ENCODE results near the gene FGGY. TPM values are rescaled to one million over a fixed set of nuclear protein-coding genes. Genes with fewer than 3 reads are reported as not detected.

The FGGY gene
- total RNA-seq, 2 donors from 2014 or later: 14.1 to 14.8 TPM

DNA sequence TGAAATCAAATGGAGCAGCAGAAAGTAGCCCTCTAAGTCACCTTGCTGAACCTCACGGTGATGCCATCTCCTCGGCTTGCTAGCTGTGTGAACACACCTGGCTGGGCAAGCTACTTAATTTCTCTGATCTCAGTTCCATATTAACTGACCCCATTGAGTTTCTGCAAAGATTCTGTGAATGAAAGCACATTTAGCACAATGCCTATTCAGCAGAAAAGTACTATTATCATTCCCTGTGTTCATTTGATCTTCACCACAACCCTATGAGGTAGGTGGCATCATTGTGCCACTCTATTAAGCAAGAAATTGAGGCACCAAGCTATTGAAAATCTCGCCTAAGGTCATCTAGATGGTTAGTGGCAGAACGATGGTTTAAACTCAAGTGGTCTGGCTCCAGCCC lies 387.8 kb downstream of the FGGY start:
- Mint-ChIP-seq H3K4me1 (peaks cover 3% of the 10 kb centered on the region), H3K4me3 (no peak overlapping the region), H3K27me3 (ENCODE audit: insufficient read depth) (no peaks in the 10 kb centered on the region), H3K36me3 (ENCODE audit: low read depth) (no peaks in the 10 kb centered on the region), H3K27ac (no peak overlapping the region), H3K9me3 (no peaks in the 10 kb centered on the region)
- Histone ChIP-seq H3K27ac (ENCODE audit: low read depth, low read length) (no peak overlapping the region), H3K36me3 (ENCODE audit: control insufficient read depth, insufficient read depth, low read length) (no peaks in the 10 kb centered on the region), H3K27me3 (ENCODE audit: control insufficient read depth, insufficient read depth, low read length, poor library complexity, severe bottlenecking) (no peaks in the 10 kb centered on the region), H3K4me1 (ENCODE audit: control insufficient read depth, insufficient read depth, low read length) (no peaks in the 10 kb centered on the region), H3K9ac (ENCODE audit: extremely low read depth, low read length, poor library complexity, severe bottlenecking) (no peak overlapping the region), H3K4me3 (ENCODE audit: low read length) (no peak overlapping the region), H3K9me3 (ENCODE audit: control insufficient read depth, low read length) (no peaks in the 10 kb centered on the region)
- no peak for DNase-seq
- 86 to 96% methylated on average over 4 of the region's 4 CpGs for WGBS, 2 experiments (ENCODE audit: insufficient coverage in 1 of 2, insufficient read length in 1 of 2)
- TF ChIP-seq, protein P1, sequence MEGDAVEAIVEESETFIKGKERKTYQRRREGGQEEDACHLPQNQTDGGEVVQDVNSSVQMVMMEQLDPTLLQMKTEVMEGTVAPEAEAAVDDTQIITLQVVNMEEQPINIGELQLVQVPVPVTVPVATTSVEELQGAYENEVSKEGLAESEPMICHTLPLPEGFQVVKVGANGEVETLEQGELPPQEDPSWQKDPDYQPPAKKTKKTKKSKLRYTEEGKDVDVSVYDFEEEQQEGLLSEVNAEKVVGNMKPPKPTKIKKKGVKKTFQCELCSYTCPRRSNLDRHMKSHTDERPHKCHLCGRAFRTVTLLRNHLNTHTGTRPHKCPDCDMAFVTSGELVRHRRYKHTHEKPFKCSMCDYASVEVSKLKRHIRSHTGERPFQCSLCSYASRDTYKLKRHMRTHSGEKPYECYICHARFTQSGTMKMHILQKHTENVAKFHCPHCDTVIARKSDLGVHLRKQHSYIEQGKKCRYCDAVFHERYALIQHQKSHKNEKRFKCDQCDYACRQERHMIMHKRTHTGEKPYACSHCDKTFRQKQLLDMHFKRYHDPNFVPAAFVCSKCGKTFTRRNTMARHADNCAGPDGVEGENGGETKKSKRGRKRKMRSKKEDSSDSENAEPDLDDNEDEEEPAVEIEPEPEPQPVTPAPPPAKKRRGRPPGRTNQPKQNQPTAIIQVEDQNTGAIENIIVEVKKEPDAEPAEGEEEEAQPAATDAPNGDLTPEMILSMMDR (conservative IDR thresholded peaks at IDR 0.05): no peak

GRCh38 chr1:59685101-59685500 lies 388.2 kb downstream of the FGGY start:
- H3K27ac Mint-ChIP-seq: no peak overlapping the region
- WGBS, 2 experiments (ENCODE audit: insufficient coverage in 1 of 2, insufficient read length in 1 of 2): 95 to 100% methylated on average over 1 to 3 of the region's 3 CpGs

DNA sequence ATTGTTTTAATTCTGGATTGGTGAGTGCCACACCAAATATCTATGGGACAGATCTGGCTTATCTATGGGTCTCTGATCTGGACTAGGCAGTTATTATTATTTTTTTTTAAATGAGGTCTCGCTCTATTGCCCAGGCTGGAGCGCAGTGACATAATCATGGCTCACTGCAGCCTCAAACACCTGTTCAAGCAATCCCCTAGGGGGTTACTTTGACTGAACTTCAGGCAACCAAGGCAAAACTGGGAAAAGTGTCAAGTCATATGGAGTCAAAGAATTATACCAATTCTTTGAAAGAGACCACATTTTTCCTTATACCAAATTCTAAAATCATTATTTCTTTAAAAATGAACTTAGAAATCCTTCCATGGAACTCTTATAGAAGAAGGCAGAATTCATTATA lies 388.8 kb downstream of the FGGY start:
- no peaks in the 10 kb centered on the region for H3K9me3 ChIP-seq (ENCODE audit: control insufficient read depth, low read length)
- Mint-ChIP-seq H3K27me3 (ENCODE audit: insufficient read depth) (no peaks in the 10 kb centered on the region), H3K36me3 (ENCODE audit: low read depth) (no peaks in the 10 kb centered on the region), H3K4me1 (peaks cover 3% of the 10 kb centered on the region), H3K27ac (no peak overlapping the region), H3K4me3 (no peak overlapping the region), H3K9me3 (no peaks in the 10 kb centered on the region)
- TF ChIP-seq, protein P1 (conservative IDR thresholded peaks at IDR 0.05): no peak
- WGBS, 2 experiments (ENCODE audit: insufficient coverage in 1 of 2, insufficient read length in 1 of 2): 91% methylated on average over 2 of the region's 2 CpGs; no CpG with 5 or more reads in 1 of the 2 experiments
- H3K27ac ChIP-seq (ENCODE audit: low read depth, low read length): no peak overlapping the region
- H3K4me3 ChIP-seq (ENCODE audit: low read length): no peak overlapping the region
- peaks cover 4% of the 10 kb centered on the region for H3K4me1 ChIP-seq (ENCODE audit: control insufficient read depth, insufficient read depth, low read length)
- no peaks in the 10 kb centered on the region for H3K36me3 ChIP-seq (ENCODE audit: control insufficient read depth, insufficient read depth, low read length)
- no peak for DNase-seq
- H3K9ac ChIP-seq (ENCODE audit: extremely low read depth, low read length, poor library complexity, severe bottlenecking): no peak overlapping the region
- no peaks in the 10 kb centered on the region for H3K27me3 ChIP-seq (ENCODE audit: control insufficient read depth, insufficient read depth, low read length, poor library complexity, severe bottlenecking)

More at GRCh38 chr1:59685101-59685500, 388.2 kb downstream of the FGGY start:
- Mint-ChIP-seq H3K27me3 (ENCODE audit: insufficient read depth) (no peaks in the 10 kb centered on the region), H3K9me3 (no peaks in the 10 kb centered on the region), H3K4me3 (no peak overlapping the region), H3K4me1 (peaks cover 3% of the 10 kb centered on the region), H3K36me3 (ENCODE audit: low read depth) (no peaks in the 10 kb centered on the region)
- Histone ChIP-seq H3K27me3 (ENCODE audit: control insufficient read depth, insufficient read depth, low read length, poor library complexity, severe bottlenecking) (no peaks in the 10 kb centered on the region), H3K36me3 (ENCODE audit: control insufficient read depth, insufficient read depth, low read length) (no peaks in the 10 kb centered on the region), H3K4me3 (ENCODE audit: low read length) (no peak overlapping the region), H3K9ac (ENCODE audit: extremely low read depth, low read length, poor library complexity, severe bottlenecking) (no peak overlapping the region), H3K27ac (ENCODE audit: low read depth, low read length) (no peak overlapping the region), H3K4me1 (ENCODE audit: control insufficient read depth, insufficient read depth, low read length) (no peaks in the 10 kb centered on the region), H3K9me3 (ENCODE audit: control insufficient read depth, low read length) (no peaks in the 10 kb centered on the region)
- no peak for DNase-seq
- TF ChIP-seq, protein P1 (conservative IDR thresholded peaks at IDR 0.05): no peak

Measured in endodermal cell (in vitro differentiated cells).